CD4-positive, alpha-beta T cell treated with Interleukin-2 at 100 ng/mL for 4 hours (primary cell): ENCODE data around the gene CDK14.

Source experiments
- DNase-seq: peaks from one replicate; pipeline ENCODE4 v3.0.0-alpha.2; 2020; ENCODE audit warnings: low spot score

Gene CDK14

DNA sequence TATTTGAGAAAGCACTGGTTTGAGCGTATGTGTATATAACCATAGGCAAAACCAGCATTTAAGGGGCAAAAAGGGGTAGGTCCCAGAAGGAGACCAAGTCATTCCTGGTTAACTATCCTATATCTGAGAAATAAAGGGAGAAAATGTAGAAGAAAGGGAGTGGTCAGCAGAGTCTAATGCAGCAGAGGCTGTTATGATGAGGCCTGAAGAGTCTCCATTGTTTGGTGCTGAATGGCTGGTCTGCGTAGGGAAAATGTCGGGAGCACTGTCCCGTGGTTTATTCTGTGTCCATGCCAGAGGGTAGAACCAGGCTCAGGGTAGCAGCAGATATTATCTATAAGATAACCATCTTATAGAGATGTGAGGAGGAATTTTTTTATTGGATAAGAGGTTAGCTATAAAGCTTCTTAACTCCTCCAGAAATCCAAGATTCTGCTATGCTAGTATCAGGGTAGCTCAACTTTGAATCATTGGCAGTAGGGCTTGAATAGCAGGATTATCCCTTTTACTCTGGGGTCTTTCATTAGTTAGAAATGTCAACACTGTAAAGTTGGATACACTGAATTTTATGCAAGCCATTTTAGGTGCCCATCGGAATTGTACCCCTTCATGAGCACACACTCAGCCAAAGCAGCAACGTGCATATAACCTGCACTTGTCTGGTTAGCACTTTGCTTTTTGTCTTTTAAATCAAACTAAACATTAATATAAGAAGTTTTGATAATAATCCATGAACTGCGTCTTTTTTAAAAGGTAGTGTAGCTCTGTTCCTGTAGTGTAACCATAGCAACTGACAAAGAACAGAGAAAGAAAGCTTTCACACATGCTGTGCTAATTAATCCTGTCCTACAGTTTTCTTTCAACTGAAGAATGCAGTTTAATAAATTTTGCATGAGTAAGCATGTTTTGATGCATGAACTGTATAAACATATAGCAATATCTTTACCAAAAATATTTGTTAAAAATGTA lies 356.1 kb downstream of the CDK14 start:
- no peak for DNase-seq

DNA sequence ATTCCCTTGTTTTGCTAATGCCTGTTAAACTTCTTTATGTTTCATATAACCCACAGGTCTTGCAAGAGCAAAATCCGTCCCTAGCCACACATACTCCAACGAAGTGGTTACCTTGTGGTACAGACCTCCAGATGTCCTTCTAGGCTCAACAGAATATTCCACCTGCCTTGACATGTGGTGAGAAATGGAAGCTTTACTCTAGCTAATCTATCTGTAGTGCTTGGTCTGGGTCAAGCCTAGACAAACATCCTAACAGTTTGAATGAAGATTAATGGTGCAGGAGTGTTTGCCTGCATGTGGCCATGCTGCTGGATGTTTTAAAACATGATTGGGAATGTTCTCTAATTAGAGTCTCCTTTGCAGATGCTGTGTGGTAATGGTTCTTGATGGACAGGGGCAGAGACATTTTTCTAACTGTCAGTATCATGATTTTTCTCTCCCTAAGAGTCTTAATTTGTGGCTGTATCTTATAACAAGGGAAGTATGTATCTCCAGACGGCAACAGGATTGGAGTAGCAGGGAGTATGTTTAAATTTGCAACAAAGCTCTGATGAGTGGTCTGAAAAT lies 359.6 kb downstream of the CDK14 start:
- no peak for DNase-seq

DNA sequence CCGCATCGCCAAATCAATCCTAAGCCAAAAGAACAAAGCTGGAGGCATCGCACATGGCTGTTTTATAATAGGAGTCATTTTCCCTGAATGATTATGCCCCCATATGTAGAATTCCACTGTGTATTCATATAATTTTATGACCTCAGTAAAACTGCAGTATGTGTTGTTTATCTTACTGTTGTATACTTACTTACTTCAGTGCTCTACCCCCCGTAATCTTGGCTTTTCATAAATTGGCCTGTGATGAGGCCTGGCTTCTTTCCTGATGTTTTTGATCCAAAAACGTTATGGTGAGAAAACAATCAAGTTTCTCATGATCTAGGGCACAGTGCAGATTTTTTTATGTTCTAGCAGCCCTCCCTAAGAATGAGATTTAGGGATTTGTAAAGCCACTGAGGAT lies 361.8 kb downstream of the CDK14 start:
- DNase-seq = no peak

DNA sequence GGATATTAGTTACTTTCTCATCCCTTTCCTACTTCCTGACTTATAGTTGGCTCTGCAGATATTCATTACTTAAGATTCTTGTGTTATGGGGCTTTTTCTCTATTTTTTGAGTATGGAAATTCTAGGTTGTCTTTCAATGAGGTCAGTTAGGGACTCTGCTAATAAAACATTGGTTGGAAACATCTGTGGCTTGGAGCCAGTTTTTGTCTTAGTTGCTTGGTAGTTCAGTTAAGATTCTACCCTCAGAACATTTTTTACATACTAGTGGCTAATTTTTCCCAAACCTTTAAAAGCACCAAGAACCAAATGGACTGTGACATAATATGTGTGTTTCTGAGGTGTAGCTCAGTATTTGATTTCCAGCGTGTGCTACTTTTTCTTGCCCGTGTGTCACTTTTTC lies 362.5 kb downstream of the CDK14 start:
- DNase-seq = no peak

DNA sequence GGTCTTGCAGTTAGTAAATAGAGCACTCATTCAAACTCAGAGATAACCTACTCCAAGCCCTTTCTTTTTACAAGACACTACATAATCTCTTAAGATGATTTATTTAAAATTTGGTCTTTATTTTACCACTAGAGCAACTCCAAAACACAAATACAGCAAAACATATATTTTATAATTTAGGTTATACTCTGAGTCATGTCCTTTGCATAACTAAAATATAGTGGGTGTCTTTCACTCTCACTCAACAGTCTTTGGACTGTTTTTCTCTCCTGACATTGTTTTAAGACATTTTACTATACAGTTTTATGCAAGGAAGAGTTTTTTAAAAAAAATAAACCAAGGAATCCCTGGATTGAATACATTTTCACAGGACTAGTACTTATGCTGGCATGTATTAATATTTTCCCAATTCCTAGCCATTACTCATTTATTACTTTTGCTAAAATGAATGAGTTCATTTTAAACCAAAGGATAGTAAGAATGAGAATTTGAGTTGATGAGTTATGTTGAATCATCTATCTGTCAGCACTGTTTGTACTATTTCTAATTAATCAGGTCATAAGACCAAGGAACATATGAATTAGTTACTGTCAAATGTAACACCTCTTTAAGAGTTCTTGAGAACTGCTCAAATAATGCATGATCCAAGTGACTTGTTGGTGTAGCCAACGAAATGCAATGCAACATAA lies 365.1 kb downstream of the CDK14 start:
- DNase-seq = no peak

DNA sequence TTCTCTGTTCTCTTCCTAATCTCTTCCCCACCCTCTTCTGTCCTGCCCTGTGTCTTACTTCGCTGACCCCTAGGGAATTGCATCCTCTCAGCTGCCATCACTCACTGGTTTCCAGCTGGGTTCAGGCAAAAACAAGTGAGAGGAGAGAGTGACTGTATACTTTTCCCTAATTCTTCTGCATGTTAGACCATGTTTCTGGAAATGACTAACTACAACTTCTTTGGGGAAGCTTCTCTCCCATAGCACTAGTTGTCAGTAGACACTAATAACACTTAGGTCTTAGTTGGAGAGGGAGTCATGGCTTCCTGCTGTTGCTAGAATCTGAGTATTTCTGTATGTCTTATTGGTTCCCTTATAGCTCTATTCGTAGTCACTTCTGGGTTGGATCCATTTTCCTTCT lies 369.1 kb downstream of the CDK14 start:
- no peak for DNase-seq

DNA sequence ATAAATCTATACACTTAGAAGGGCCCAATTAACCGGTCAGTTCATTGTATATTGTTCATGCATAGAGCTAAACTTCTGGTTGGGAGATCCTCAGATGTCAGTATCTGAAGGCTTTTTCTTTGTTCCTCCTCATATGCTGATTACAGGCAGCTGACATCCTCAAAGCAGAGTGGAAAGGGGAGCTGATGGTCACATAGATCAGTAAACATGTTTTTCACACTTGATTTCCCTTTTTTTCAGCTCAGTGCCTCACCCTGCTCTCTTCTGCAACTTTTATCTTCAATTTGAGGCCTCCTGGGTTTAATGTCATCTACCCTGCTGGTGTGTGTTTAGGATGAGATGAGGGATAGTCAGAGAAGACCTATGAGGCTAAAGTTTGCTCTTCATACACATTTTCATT lies 370.2 kb downstream of the CDK14 start:
- no peak for DNase-seq

DNA sequence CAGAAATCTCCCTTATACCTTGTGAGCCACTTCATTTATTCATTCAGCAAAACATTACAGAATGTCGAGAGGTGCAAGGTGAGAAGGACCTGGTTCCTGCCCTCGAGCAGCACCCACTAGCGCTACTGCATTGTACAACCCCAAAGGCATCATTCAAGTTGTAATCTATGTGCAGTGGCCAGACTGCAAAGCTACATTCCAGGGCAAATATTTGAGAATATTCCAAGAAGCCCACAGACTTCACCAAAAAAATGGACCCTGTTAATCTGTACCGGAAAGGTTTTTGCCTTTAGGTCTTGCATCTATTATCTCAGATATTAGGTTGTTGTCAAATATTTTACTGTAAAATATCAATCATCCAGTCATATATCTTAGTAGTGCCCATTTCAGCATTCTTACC lies 372.8 kb downstream of the CDK14 start:
- DNase-seq = no peak

DNA sequence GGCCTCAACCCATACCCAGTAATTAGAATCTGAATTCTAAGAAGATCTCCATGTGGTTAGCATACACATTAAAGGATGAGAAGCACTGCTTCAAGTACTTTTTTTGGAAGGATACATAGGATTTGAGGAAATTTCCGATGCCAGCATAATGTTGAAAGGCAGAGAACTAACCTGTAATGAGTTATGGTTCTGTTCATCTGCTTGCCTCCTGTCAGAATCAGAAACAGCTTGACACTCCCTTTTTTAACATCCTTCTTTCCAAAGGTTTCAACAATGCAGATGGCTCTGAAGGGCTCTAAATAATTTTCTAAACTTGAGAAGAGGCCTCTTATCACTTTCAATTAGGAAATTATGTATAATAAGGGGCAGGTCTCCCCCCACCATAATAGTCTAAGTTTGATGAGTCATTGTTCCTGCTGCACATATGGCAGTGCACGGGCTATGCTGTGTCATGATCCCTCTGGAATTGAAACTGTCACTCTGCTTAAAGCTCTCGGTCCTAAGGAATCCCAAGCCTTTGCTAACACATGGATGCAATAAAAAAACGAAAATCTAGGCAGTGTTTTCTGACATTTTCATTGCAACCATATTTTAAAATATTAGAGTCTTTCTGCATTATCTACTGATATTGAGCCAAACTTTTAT lies 376.9 kb downstream of the CDK14 start:
- no peak for DNase-seq

DNA sequence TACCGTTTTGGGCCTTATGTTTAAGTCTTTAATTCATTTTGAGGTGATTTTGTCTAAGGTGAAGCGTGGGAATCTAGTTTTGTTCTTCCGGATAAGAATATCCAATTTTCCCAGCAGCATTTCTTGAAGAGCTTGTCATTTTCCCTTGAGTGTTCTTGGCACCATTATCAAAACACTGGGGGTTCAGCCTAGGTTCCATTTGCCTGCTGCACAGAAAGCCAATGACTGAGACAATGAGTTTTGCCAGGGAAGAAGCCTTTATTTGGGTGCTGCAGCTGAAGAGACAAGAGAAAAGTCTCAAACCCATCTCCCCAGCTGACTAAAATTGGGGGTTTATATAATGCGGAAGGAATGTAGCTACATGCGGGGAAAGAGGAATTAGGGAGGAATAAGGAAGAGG lies 380.9 kb downstream of the CDK14 start:
- no peak for DNase-seq

DNA sequence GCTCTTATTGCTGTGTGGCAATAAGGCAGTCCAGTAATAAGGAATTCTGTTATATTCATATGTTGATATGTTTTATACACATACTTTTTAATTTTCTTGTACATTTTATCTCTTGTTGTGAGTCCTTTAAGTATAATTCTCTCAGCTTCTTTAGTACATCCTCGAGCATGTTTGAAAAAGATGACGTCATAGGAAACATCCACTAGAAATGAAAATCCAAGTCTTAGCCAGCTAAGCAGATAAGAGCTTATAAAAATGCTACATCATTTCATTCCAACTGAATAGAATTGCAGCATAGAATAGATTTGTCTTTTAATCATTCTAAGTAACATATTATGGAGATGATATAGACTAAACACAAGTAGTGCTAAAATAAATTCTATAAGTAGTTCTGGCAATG lies 384.4 kb downstream of the CDK14 start:
- DNase-seq = no peak

DNA sequence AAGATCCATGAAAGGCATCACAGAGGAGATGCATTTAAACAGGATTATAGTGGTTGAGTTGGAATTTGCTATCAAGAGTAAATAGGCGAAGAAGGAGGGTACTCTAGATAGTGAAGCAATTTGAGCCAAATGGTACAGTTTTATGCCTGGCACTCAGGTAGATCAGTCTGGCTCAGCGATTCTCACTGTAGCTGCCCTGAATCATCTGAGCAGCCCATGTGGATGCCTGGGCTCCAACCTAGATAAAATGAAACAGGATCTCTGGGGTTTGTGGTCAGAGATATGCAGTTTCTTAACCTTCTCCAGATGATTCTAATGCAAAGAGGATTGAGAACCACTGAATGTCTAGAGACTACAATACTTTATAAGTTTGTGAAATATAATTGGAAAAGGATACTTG lies 386.1 kb downstream of the CDK14 start:
- no peak for DNase-seq

DNA sequence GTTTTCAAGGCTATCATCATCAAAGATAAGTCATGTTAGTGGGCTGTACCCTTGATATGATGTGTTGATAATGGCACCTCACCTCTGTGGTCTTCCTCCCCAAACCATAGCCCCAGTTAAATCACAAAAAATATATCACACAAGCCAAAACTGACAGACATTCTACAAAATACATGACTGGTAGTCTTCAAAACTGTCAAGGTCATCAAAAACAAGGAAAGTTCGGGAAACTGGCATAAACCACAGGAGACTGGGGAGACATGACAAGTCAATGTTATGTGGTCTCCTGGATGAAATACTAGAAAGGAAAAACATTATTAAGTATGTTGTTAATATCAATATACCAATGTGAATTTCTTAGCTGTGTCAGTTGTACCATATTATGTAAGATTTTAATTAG lies 388.6 kb downstream of the CDK14 start:
- DNase-seq = no peak

DNA sequence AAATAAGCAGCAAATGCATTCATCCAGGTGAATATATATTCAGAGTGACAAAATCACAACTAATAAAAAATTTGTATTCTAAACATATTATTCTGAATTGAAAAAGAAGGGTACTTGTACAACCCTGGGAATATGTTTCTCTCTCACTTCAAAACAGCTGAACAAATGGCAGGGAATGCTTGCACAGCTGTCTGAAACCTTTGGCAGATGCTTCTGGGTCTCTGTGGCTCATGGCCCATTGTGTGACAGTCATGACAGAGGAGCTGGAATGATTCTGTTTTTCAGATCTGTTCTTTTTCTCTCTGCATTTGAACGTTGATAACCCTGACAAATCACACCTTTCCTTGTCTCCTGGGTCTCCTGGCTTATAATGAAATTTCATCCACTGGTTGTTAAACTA lies 392.4 kb downstream of the CDK14 start:
- DNase-seq = no peak

DNA sequence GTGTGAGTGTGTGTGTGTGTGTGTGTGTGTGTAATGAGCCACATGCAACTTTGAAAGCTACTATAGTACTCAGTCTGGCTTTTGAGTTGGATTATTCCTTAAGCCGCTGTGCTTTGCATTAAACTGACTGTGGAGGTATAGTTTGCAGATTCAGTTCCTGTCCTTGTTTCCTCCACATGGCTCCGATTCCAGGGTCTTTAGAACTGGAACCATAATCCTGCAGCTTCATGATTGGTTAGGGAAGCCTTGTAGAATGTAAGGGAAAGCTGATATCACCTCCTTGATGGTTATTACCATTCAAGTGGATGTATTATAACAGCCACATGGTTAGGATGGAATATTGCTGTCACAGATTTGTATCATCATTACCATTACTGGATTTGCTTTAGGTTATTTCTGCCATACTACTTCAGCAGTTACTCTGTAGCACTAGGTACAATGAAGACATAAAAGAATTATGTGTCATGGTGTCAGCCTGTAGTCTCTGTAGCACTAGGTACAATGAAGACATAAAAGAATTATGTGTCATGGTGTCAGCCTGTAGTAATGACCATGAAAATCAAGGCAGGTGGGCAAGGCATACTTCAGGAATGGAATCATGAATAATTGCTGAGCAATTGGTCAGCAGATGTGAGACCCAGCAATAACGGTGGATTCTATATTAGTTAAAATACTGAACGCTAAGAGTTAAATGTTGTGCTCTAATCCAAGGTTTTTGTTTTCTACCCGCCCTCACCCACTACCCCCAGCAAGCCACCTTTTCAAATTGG lies 393.1 kb downstream of the CDK14 start:
- DNase-seq = no peak

DNA sequence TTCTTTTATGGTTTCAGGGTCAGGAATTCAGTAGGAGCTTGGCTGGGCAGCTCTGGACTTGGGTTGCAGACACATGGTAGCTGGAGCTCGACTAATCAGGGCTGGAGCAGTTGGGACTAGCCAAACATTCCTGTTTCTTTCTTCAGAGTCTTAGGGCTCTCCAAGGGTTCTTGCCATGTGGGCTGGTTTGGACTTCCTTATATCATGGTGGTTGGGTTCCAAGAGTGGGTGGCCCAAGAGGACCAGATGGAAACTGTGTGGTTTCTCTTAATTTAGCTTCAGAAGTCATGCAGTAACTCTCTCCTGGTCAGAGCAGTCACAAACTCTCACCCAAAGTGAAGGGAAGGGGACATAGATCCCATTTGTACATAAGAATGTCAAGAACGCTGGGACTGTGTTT lies 398.0 kb downstream of the CDK14 start:
- no peak for DNase-seq

DNA sequence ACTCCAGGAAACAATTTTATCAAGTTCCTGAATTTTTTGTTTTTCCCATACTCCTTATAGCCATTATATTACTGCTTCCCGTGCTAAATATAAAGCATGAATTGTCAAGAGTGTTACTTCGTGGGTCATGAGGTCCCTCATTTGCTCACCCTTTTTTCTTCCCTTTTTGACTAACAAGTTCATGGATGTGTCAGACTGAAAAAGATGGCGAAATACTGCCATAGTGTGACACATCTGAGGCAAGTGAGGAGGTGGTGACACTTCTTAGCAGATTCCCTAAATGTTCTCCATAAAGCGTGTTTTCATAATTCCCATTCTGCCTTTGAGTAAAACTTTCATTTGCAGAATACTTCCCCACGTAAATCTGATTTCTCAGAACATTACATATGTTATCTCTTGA lies 398.5 kb downstream of the CDK14 start:
- no peak for DNase-seq

DNA sequence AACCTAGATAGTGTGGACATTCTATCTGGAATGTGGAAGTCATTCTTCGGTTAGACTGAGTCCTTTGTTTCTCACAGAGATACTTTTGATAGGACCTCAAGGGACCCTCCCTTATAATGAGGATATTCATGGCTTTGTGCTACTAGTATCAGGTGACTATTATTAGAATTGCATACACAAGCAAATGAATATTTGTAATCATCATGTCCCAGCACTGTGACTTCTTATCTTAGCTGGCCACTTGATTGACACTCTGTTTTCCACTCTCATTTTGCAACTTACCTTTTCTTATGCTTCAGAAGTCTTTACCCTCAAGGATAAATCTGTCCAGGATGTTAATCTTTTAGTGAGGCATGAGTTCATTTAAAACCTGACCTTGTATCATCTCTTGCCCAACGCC lies 399.9 kb downstream of the CDK14 start:
- DNase-seq = no peak

DNA sequence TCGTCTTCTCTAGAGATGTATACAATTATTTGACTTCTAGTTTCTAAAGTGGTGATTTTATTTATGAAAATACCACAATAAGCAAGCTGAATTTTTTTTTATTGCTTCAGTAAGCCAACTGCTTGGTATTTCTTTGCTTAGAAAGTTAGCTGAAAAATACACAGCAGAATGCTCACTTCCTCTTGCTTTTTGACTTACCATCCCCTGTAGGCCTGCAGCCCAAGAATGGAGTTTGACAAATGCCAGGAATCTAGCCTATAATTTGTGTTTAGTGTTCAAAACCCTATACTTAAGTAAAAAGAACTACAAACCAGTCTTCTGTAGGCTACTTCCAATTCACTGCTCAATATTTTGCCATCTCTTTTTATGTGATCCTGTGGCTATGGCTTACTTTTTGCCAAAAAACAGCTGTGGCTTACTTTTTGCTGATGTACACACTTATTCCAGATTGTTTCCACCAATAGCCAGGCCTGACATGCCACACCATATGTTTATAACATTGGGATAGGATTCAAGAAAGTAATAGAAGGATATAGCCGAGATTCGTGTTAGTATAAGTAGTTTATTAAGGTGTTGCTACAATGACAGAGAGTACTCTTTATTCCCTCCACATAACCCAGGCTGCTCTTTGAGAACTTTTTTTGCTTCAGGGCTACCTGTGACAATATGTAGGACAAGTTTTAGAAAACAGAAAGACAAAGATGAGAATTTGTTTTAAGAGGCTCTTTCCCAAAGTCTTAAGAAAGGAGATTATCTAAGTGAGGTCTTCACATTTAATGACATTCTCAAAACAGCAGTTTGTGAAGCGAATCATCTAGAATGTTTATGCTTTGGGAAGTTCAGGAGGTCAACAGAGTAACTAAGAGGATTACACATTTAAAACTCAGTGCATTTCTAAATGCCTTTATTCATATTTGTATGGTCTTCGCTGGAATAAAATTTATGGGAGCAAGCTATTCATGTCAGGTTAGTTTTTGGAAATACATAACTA lies 404.2 kb downstream of the CDK14 start:
- no peak for DNase-seq

DNA sequence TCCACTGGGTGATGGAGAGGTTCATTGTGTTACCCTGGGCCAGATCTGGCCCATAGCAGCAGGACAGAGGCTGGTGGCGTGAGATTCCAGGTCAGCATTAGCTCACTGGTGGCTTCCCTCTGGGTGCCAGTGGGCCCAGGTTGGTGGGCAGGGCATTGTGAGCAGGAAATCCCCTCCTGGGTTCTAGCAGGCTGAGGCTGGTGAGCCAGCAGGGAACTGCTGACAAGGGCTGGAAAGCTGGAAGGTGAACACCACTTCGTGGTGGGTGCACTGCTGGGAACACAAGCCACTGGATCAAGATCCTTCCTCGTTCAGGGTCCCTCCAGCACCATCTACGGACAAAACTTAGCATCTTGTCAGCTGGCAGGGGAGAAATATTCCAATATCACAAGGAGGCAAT lies 408.9 kb downstream of the CDK14 start:
- no peak for DNase-seq

DNA sequence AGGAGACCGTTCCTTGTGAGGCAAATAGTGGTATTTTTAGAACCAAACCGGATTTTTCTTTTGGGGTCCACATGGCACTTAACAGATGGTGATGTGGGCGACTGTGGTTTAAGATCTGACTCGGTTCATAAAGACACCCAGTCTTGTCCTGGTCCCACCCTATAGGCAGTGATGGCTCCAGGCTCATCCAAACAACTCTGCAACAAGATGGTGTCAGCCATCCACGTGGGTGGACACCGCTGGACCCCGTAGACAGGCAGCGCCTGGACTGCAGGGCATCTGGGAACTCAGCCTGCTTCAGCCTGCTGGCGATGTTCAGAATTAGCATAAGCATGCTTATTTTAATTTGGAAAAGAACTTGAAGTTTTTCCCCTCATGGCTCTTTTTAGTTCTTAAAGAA lies 409.7 kb downstream of the CDK14 start:
- no peak for DNase-seq
